Stimulated activated CD8-positive, alpha-beta memory T cell treated with anti-CD3 and anti-CD28 coated beads, Interleukin-7, amount 100 ng/mL, for 4 hours (primary cell): Measurements from ENCODE around the gene POLRMT.
A peak's percentile ranks its signal among the peaks of the same experiment; 100 is the strongest.
"Not testable (repeated sequence)": the region's sequence is repeated elsewhere in the genome, so short reads cannot be mapped to it uniquely, and the experiment has no call there.

ENCODE experiments used
- DNase-seq, 2 donors: peaks; one replicate each; pipeline ENCODE4 v3.0.0-alpha.2; 2020; ENCODE audit warnings: low read depth in 2 of 2

The POLRMT gene

GRCh38 chr19:593505-593904 lies 39.8 kb downstream of the POLRMT start:
- DNase-seq: no peak

GRCh38 chr19:593055-593454 lies 40.3 kb downstream of the POLRMT start:
- DNase-seq: no peak

- DNase-seq: no peak
Observed at GRCh38 chr19:592101-592500, 41.2 kb downstream of the POLRMT start.

- no peak for DNase-seq
Observed at GRCh38 chr19:591099-591958, 42.0 kb downstream of the POLRMT start.

GRCh38 chr19:590750-591098 lies 42.6 kb downstream of the POLRMT start:
- DNase-seq: no peak

GRCh38 chr19:590396-590745 lies 43.0 kb downstream of the POLRMT start:
- no peak for DNase-seq

- no peak for DNase-seq
Observed at GRCh38 chr19:589693-590395, 43.5 kb downstream of the POLRMT start, which contains the start of gene HCN2. HCN2 (plus strand) TSS chr19:589881; CDS start chr19:589946, 65 bp downstream.

GRCh38 chr19:588741-589692 lies 44.3 kb downstream of the POLRMT start:
- no peak for DNase-seq

- peak; percentile 43 to 48 for DNase-seq
Observed at GRCh38 chr19:588093-588740, 45.1 kb downstream of the POLRMT start.

- no peak for DNase-seq
Observed at GRCh38 chr19:585551-586110, 47.7 kb downstream of the POLRMT start.

- DNase-seq: not testable (repeated sequence)
Observed at GRCh38 chr19:585146-585545, 48.2 kb downstream of the POLRMT start.

- DNase-seq: peak in 1 of 2 donors; percentile 50
Observed at GRCh38 chr19:584240-585001, 48.9 kb downstream of the POLRMT start.

GRCh38 chr19:583968-584239 lies 49.4 kb downstream of the POLRMT start:
- no peak for DNase-seq

GRCh38 chr19:583198-583967 lies 50.0 kb downstream of the POLRMT start:
- no peak for DNase-seq

GRCh38 chr19:582497-583197 lies 50.7 kb downstream of the POLRMT start:
- no peak for DNase-seq

GRCh38 chr19:581399-582111 lies 51.8 kb downstream of the POLRMT start:
- no peak for DNase-seq

- DNase-seq: no peak
Observed at GRCh38 chr19:580274-580835, 53.0 kb downstream of the POLRMT start.

GRCh38 chr19:579842-580155 lies 53.5 kb downstream of the POLRMT start:
- DNase-seq: no peak
